CD4-positive, alpha-beta T cell treated with Interleukin-6 at 100 ng/mL for 8 hours (primary cell): Measurements from ENCODE around the gene CALCB.

Source experiments
- DNase-seq: peaks from one replicate; pipeline ENCODE4 v3.0.0-alpha.2; 2020; ENCODE audit warnings: mixed read lengths, low spot score

Gene CALCB

GRCh38 chr11:15118431-15118830, 45.0 kb downstream of the CALCB start:
- no peak for DNase-seq

GRCh38 chr11:15119352-15119751, 46.0 kb downstream of the CALCB start:
- no peak for DNase-seq

- no peak for DNase-seq
These were observed 46.4 kb downstream of the CALCB start for GRCh38 chr11:15119826-15120225.

GRCh38 chr11:15123849-15124248, 50.5 kb downstream of the CALCB start:
- no peak for DNase-seq

GRCh38 chr11:15124528-15124927, 51.1 kb downstream of the CALCB start:
- no peak for DNase-seq

GRCh38 chr11:15127341-15127740, 53.9 kb downstream of the CALCB start:
- DNase-seq = no peak
